ENCODE results near the gene PPP1R12C.

DNA sequence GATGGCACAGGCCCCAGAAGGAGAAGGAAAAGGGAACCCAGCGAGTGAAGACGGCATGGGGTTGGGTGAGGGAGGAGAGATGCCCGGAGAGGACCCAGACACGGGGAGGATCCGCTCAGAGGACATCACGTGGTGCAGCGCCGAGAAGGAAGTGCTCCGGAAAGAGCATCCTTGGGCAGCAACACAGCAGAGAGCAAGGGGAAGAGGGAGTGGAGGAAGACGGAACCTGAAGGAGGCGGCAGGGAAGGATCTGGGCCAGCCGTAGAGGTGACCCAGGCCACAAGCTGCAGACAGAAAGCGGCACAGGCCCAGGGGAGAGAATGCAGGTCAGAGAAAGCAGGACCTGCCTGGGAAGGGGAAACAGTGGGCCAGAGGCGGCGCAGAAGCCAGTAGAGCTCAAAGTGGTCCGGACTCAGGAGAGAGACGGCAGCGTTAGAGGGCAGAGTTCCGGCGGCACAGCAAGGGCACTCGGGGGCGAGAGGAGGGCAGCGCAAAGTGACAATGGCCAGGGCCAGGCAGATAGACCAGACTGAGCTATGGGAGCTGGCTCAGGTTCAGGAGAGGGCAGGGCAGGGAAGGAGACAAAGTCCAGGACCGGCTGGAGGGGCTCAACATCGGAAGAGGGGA is 1.1 kb downstream of the PPP1R12C start:
- TF ChIP-seq EZH2 (IDR thresholded peaks at IDR 0.05; ENCODE audit: insufficient read depth, poor library complexity, severe bottlenecking) (no peak), EZH2phosphoT487 (IDR thresholded peaks at IDR 0.05; ENCODE audit: insufficient read depth, low read depth) (no peak)

Data from GM23248 (cell line).